CD4-positive, alpha-beta T cell treated with Interleukin-21 for 1 hour (primary cell): ENCODE results near the gene VIPR2.
"Not testable (repeated sequence)": the region's sequence is repeated elsewhere in the genome, so short reads cannot be mapped to it uniquely, and the experiment has no call there.

Experiments used
- DNase-seq: peaks from one replicate; pipeline ENCODE4 v3.0.0-alpha.2; 2020

Gene VIPR2

DNA sequence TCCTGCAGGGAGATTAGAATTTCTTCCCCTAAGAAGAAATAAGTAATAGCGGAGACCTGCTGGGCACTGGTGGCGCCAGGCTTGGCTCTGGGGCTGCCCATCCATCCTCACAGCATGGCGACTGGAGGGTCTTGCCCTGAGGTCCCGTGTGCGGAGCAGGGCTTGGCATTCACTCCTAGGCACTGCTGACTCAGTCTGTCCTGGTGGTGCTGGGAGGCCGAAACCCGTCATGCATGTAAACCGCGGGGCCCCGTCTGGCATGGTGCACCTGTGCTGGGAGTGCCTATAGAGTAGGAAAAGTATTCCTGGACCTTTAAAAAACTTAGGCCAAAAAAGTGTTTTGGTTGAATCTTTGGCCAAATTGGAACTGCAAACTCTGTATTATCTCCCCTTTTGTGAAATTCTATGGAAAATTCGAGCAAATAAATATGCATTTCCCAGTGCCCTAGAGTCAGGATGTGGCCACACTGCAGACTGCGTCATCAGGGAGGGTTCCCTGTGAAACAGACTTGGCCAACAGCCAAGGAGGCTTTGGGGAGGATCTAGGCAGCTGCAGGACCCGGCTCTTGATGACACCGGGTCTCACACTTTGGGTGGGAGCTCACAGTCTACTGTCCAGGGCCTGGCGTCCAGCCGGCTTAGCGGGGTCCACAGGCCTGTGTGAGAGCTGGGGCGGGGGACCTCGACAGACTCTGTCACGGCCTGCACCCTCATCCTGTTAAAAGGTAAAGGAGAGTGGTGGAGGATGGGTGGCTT lies 122.3 kb downstream of the VIPR2 start:
- no peak for DNase-seq

DNA sequence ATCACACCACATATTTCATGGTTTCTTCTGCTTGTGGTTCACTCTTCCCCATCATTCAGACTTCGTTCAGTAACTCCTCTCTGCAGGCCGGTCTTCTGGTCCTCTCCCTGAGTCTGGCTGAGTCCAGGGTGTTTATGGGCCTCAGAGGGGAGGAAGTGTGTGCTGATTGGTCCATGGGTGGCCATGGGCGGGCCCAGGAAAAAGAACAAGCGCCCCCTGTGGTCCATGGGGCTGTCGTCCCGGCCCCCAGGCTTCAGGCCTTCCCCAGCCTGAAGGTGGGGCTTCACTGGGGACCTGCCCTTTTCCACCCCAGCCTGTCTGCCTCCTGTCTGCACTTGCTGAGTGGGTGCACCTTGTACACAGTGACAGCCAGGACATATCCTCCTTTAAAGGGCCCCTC lies 123.7 kb downstream of the VIPR2 start:
- no peak for DNase-seq

DNA sequence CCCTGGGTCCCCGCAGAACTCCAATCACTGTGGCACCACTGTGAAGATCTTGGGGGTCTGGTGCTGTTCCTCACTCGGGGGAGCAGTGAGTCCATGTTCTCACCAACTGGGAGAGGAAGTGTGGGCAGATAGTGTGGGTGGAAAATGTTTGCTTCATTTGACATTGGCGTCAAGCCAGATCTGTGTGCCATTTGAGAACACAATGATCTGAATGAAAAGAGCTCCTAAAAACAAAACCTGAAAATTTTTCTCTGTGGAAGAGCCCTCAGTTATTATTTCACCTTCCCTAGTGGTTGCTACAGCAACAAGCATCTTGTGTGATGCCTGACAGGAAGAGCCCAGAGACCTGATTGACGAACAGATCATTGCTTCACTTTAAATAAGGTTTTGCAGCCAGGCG lies 125.6 kb downstream of the VIPR2 start:
- no peak for DNase-seq

DNA sequence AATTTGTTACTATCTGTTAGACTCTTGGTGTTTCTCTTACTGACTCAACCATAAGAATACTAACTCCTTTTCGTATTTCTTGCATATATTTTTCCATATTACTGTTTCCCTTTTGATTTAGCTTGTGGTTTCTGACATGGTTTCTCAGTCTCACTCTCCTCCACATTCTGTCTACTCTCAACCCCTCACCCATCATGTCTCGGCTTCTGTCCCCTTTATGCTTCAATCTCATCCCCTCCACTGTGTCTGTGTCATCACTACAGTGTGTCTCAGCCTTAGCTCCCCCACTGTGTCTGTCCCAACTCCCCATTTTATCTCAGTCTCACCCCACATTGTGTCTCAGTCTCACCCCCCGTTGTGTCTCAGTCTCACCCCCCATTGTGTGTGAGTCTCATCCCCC lies 126.9 kb downstream of the VIPR2 start:
- no peak for DNase-seq

DNA sequence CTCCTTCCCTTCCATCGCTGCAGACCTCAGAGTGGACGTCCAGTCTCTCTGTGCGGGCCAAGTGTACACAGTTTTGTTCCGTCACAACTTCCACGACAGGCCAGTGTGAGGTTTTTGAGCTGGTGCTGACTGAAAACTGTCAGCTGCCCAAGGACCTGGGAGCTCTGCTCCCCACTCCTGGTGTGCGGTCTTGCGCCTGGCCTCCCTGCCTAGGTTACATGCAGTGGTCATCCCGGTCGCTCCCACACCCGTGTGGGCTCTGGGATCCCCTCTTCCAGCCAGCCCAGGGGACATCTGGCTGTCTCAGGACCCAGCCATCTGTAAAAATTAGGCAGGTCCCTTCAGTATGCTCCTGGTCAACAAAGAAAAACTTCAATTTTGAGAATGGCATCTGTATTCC lies 127.5 kb downstream of the VIPR2 start:
- no peak for DNase-seq

DNA sequence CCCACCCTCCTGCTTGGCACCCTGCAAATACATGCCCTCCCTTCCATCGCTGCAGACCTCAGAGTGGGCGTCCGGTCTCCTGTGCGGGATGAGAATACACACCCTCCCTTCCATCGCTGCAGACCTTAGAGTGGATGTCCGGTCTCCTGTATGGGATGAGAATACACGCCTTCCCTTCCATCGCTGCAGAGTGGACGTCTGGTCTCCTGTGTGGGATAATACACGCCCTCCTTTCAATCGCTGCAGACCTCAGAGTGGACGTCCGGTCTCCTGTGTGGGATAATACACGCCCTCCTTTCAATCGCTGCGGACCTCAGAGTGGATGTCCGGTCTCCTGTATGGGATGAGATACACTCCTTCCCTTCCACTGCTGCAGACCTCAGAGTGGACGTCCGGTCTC lies 128.1 kb downstream of the VIPR2 start:
- DNase-seq = no peak

DNA sequence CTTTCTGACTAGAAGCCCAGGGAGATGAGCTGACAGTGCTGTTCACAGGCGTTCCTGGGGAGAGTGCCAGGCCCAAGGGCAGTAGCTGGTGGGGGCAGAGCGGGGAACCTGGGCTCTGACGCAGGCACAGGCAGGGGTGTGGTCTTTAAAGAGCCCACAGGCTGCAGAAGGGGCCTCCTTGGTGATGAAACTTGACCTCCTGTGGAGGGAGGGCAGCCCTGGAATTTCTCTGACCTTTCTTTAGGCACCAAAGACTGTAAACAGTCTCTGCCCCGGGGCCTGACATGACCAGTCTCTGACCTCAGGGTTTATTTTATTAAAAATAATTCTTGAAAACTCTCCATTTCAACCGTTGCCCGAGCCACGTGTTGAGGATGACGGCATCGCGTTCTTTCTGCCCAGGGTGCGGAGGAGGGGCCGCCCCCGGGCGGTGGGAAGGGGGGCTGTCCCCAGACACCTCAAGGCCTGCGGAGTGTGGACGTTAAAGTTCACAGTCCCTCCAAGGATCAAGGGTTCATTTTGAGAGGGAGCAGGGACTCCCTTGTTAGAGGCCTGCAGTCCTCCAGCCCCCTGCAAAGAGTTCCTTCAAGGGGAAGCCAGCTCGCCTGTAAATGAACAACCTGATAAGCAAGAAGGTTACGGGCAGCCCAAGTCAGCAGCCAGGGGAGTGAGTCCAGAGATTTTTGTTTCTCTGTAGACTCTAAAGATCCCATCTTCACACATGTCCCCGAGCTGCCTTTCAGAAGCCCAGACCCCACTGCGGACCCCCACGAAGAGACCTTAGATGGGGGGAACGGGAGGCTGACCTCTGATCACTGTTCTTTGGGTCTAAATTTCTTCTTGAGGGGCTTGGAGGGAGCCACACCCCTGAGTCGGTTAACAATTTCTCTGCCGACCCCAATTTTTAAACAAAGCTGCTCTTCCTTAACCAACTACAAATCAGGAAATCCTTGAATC lies 128.9 kb downstream of the VIPR2 start:
- DNase-seq = no peak

DNA sequence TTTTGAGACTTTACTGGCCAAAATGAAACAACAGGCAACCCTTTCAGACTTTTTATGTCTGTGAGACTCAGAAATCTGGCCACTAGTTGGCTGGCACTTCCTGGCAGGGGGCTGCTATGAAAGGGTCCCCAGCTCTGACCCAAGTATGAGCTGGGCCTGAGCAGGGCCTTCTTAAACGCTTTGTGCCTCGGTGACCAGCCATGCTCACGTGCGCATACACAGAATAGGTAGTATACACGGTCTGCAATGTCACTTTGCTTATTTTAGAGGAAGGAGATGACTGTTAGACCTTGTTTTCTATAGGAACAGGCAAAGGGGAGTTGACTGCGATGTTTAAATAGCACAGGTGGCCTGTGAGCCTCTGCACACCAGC lies 129.6 kb downstream of the VIPR2 start:
- no peak for DNase-seq

DNA sequence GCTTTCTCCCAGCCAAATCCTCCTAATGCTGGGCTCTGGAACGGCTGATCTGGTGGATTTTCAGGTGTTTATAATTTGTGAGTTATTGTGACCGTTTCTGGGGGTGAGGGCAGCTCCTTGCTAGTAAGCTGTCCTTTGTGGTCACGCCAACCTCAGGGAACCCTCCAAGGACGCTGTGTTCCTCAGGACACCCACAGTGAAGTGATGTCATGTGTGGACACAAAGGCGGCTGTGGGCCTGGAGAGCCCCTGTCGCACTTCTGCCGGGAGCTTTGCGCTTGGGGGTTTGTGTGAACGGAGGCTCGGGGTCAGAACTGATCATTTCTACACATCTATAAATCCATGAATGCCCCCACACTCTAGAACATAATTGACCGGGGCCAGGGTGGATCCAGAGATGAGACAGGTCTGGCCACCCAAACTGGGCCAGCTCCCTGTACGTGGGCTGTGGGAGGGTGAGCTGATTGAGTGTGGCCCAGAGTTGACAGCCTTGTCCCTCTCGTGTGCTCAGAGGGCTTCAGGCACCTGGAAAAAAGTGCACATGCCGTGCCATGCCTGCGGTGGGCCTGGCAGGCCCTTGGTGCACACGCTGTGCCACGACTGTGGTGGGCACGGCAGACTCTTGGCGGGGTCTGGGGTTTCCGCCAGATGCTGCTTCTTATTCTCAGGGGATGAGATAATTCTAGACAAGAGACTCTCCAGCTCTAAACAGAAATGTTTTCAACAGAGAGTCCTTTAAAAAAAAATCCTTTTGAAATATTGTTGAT lies 130.2 kb downstream of the VIPR2 start:
- DNase-seq = no peak

DNA sequence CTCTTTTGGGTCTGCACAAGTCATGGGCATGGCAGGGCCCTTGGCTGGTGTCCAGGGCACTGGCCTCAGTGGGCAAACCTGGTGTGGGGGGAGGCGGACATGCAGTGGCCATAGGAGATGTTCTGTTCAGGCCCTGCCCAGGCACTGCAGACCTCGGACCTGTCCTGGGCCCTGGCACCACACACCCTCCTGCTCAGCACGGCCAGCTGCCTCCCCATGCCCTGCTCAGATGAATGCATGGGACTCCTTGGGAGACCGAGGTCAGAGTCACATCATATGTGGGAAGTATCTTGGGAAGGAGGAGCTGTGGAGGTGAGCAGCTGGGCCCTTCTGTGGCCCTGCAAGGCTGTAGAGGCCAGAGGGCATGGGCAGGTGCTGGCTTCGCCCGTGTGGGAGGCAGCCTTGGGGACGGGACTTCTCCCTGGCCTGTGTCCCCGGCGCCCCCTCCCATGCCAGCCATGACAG lies 130.8 kb downstream of the VIPR2 start:
- DNase-seq = no peak

DNA sequence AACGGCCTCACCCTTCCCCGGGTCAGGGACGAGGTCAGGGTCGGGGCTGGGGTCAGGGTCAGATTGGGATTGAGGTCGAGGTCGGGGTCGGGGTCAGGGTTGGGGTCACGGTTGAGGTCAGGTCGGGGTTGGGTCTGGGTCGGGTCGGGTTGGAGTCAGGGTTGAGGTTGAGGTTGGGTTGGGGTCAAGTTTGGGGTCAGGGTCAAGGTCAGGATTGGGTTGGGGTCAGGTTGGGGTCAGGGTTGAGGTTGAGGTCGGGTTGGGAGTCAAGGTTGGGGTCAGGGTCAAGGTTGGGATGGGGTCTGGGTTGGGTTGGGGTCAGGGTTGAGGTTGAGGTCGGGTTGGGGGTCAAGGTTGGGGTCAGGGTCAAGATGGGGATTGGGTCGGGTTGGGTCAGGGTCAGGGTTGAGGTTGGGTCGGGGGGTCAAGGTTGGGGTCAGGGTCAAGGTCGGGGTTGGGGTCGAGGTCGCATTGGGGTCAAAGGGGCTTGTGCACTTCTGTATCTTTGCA lies 131.4 kb downstream of the VIPR2 start:
- no peak for DNase-seq

DNA sequence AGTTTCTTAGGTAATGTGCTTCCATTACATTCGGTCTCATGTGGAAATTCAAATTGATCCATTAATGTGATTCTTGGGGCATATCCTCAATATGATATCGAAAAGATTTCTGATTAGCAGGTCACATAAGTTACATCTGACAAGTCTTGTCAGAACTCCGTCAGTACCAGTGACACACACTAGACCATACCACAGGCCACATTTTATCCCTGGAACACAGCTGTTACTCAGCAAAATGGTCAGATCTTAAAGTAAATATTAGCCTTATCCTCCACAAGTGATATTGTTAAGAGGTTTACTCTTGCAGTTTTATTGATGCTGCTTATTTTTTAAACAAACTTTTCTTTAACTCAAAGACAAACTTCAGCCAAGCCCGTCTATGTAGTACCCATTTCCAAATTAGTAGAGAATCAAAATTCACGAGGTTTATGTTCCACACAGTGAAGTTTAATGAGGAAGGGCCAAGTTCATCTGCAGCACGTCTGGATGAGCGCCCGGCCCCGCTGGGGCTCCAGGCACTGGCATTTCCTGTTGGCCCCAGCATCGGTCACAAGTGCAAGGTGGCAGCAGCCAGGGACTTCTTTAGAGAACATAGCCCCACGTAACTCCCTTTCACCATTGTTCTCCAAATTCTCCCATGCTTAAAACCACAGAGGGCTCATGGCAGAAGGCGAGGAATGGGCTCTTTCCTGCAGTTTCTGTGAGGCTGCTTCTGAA lies 132.2 kb downstream of the VIPR2 start:
- DNase-seq = no peak

DNA sequence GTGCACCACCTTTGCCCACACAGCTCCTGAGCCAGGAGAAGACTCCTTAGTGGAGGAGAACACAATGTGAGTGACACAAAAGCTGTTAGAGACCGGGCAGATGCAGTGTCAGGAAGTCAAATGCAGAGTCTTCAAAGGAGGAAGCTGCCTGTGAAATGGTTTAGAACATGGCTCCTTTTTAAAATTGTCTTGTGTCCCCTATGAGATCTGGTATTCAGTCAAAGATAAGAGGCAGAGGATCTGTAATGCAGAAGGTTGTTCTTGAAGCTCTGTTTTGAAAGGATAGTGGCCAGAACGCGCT lies 133.0 kb downstream of the VIPR2 start:
- DNase-seq = no peak

DNA sequence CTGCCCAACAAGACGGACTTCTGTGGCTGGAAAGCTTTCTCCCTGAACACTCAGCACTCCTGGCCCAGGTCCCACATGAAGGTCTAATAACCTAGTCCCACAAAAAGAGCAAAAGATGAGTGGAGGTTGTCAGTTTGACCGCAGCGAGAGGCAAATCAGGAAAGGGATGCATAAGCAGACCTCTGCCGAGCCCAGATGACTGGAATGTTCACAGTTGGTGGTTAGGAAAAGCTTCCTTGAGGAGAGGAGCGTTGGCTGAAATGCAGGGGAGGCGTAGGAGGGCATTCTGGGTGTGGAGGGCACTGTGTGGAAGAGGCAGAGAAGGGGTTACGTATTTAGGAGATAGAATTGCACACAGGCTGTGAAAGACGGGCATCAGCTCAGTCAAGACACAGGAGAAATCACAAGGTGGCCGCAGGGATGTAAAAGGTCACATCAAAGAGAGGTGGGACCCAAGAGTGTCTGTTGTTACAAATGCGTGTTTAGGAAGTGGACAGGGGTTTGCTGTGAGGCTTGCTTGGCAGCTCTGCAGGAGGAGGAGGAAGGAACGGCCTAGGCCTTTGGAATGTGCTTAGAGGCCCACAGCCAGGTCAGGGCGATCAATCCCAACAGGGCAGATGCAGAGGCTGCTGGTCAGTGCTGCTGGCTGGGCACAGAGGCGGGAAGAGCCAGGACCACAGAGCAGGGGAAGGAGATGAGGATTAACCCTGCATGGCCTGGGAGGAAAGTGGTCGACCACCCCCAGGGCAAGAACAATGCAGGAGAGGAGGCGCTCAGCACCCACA lies 133.5 kb downstream of the VIPR2 start:
- no peak for DNase-seq

DNA sequence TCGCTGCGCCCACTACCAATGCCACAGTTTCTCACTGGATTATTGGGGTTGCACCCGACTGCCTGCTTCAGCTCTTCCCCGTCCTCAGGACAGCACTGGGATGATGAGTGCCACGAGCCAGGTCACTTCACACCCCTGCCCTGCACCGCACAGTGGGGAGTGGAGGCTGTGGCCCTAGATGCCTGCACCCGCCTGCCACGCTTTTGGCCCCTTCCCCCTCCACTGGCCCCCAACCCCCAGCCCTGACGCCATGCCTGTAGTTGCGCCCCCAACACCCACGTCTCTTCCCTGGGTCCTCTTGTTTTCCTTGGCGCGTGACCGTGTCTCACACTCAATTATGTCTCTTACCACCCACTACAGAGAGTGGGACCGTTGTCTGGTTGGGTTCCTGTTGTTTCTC lies 134.3 kb downstream of the VIPR2 start:
- DNase-seq = no peak

DNA sequence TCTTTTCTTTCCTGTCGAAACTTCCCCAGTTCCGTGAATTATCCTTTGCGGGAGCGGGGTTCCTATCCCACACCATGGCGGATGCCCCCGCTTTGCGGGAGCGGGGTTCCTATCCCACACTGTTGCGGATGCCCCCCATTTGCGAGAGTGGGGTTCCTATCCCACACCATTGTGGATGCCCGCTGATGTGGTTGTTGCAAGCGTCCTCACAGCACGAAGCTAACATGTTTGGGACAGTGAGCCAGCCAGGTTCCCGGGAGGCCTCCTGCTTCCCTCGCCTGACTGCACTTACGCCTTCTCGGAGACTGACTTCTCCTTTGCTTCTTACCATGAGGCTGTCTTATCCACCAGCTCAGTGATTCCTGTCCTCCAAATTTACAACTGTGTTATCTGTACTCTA lies 134.7 kb downstream of the VIPR2 start:
- DNase-seq = no peak

DNA sequence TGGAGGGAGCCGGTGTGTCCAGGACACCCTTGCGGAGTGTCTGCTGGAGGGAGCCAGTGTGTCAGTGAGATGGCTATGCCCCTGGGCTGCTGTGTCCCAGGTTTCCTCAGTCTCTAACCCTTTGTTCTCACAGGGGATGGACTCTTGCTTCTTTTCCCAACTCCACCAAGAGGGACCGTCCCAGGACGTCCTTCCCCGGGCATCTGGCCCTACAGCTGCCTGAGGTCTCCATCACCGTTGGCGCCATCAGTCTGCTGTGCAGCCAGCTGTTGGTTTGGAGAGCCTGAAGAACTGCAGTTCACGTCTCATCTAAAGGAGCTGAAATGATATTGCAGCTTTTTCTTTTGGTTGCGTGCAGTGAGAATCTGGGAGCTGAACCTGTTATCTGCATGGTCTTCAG lies 136.2 kb downstream of the VIPR2 start:
- no peak for DNase-seq

DNA sequence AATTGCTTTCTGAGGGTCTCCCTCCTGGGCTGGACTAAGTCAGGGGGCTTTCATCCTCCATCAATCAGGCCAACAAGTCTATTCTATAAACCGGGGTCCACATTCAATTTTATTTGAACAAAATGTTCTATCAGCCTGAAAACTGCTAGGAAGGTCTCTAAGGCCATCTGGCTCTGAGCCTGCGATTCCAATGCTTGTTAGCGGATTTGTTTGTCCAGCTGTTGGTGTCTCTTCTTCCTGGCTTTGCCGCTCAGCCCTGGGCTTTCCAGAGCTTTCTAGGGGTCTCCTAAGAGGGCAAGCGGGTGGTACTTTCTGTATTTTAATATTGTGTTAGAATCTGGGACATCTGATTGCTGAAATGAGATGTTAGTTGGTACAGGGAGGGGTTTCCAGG lies 136.7 kb downstream of the VIPR2 start:
- DNase-seq = no peak

DNA sequence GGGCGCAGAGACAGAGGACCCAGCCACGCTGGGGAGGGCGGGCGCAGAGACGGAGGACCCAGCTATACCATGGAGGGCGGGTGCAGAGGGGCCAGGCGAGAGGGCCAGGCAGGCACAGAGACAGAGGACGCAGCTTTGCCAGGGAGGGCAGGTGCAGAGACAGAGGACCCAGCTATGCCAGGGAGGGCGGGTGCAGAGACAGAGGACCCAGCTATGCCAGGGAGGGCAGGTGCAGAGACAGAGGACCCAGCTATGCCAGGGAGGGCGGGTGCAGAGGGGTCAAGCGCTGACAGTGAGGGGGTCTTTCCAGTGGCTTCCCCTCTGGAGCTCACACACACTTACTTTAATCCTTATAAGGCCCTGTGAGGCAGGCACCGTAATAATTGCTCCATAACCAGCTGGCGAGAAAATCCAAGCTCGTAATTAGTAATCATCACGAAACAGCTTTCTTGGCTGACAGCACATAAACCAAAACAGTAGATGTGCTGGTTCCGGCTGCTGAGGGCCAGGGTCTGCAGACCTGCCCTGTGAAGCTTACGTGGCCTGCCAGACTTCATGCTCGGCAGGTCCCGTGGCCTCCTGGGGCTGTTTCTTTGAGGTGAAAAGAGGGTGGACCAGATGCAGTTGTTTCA lies 137.2 kb downstream of the VIPR2 start:
- no peak for DNase-seq

DNA sequence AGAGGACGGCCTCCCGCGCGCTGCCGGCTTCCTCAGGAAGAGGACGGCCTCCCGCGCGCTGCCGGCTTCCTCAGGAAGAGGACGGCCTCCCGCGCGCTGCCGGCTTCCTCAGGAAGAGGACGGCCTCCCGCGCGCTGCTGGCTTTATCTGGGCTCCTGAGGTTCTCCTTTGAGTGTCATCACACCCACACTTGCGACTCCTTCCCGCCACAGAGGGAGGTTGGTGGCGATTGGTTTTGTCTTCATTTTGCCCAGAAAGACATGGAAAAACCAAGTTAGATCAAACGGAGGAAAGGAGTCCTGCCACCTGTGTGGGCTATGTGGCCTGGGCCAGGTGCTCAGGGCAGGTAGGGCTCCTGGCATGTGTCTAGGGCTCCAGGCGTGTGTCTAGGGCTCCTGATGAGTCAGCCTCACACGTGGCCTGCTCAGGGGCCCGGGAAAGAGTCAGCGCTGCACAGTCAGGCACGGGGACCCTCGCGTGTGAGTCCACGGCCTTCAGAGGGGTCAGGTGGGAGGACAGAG lies 138.0 kb downstream of the VIPR2 start:
- DNase-seq = no peak

DNA sequence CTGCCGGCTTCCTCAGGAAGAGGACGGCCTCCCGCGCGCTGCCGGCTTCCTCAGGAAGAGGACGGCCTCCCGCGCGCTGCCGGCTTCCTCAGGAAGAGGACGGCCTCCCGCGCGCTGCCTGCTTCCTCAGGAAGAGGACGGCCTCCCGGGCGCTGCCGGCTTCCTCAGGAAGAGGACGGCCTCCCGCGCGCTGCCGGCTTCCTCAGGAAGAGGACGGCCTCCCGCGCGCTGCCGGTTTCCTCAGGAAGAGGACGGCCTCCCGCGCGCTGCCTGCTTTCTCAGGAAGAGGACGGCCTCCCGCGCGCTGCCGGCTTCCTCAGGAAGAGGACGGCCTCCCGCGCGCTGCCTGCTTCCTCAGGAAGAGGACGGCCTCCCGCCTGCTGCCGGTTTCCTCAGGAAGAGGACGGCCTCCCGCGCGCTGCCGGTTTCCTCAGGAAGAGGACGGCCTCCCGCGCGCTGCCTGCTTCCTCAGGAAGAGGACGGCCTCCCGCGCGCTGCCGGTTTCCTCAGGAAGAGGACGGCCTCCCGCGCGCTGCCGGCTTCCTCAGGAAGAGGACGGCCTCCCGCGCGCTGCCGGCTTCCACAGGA lies 138.6 kb downstream of the VIPR2 start:
- DNase-seq = not testable (repeated sequence)
